H1 (cell line): ENCODE data around the gene TRPT1. TPM values are rescaled to one million over a fixed set of nuclear protein-coding genes. Genes with fewer than 3 reads are reported as not detected.

Experiments
- CTCF ChIA-PET: fragments of 300-600 bp; sonication (Branson Sonifier 250); formaldehyde crosslinking; loops from one replicate; lab custom pipeline; 2021; ENCODE audit not compliant: partially characterized antibody; lab: Charles Lee
- POLR2A ChIA-PET: fragments of 300-600 bp; sonication (Branson Sonifier 250); formaldehyde crosslinking; loops from one replicate; lab custom pipeline; 2021; ENCODE audit warnings: inconsistent platforms; ENCODE audit not compliant: partially characterized antibody; lab: Charles Lee
- DNase-seq, 2 experiments: peaks; one replicate each; pipeline versions ENCODE4 v3.0.0 to v3.0.0-alpha.2; 2010 to 2022; ENCODE audit warnings: low spot score in 2 of 2, low read depth in 1 of 2, mixed read lengths in 1 of 2
- FAIRE-seq: peaks from 2 replicates; lab custom pipeline; 2011; peaks lifted over from hg19 to GRCh38; lab: Jason Lieb, UNC
- H2AFZ ChIP-seq: 2 replicates; pipeline ENCODE4 v1.8.1; 2012; ENCODE audit warnings: low read length, inconsistent platforms
- H2AK5ac ChIP-seq: 2 replicates; pipeline ENCODE4 v1.6.1; 2013; ENCODE audit warnings: low read depth, low read length
- H2BK120ac ChIP-seq: replicated peaks from 2 replicates; pipeline ENCODE3; 2013; ENCODE audit warnings: low read depth, low read length, inconsistent platforms
- H2BK12ac ChIP-seq: 2 replicates; pipeline ENCODE4 v1.6.1; 2013; ENCODE audit warnings: low read depth, low read length
- H2BK15ac ChIP-seq: 2 replicates; pipeline ENCODE4 v1.6.1; 2013; ENCODE audit warnings: low read length
- H2BK20ac ChIP-seq: 2 replicates; pipeline ENCODE4 v1.6.1; 2013; ENCODE audit warnings: low read length
- H2BK5ac ChIP-seq: 2 replicates; pipeline ENCODE4 v1.6.1; 2013; ENCODE audit warnings: low read depth, low read length
- H3K14ac ChIP-seq: 2 replicates; pipeline ENCODE4 v1.6.1; 2013; ENCODE audit warnings: inconsistent platforms; ENCODE audit not compliant: insufficient read length
- H3K18ac ChIP-seq: 2 replicates; pipeline ENCODE4 v1.6.1; 2013; ENCODE audit warnings: low read length; ENCODE audit errors: extremely low read depth
- H3K23ac ChIP-seq: 2 replicates; pipeline ENCODE4 v1.6.1; 2013; ENCODE audit warnings: inconsistent platforms; ENCODE audit not compliant: insufficient read length
- H3K23me2 ChIP-seq: 2 replicates; pipeline ENCODE4 v1.6.1; 2013; ENCODE audit warnings: low read depth, low read length
- H3K27ac ChIP-seq: 2 replicates; pipeline ENCODE4 v1.6.1; 2011; ENCODE audit warnings: low read depth, low read length, inconsistent platforms
- H3K27me3 ChIP-seq, 4 experiments: replicated peaks in 1 of 4; 1 replicate in 1 of 4; 2 replicates in 3 of 4; pipeline versions ENCODE4 v1.6.1 to v1.8.1; 2011 to 2013; ENCODE audit warnings: low read length in 3 of 4, mild to moderate bottlenecking in 3 of 4, inconsistent platforms in 2 of 4, mixed read lengths in 2 of 4, moderate library complexity in 1 of 4; ENCODE audit not compliant: control insufficient read depth in 3 of 4, insufficient read depth in 3 of 4; ENCODE audit errors: extremely low read depth in 1 of 4
- H3K36me3 ChIP-seq, 4 experiments: 2 replicates each; pipeline versions ENCODE4 v1.6.1 to v1.8.1; 2011 to 2013; ENCODE audit warnings: mild to moderate bottlenecking in 4 of 4, low read length in 3 of 4, moderate library complexity in 2 of 4, control low read depth in 1 of 4, inconsistent platforms in 1 of 4; ENCODE audit not compliant: insufficient read depth in 4 of 4, control insufficient read depth in 2 of 4
- H3K4ac ChIP-seq: replicated peaks from 2 replicates; pipeline ENCODE3; 2013; ENCODE audit warnings: low read length, low read depth, mixed read lengths, inconsistent platforms; ENCODE audit not compliant: insufficient read length
- H3K4me1 ChIP-seq, 4 experiments: replicated peaks in 1 of 4; 1 replicate in 1 of 4; 2 replicates in 3 of 4; pipeline versions ENCODE4 v1.6.1 to v1.8.1; 2011 to 2013; ENCODE audit warnings: low read length in 3 of 4, inconsistent platforms in 2 of 4, mixed read lengths in 1 of 4; ENCODE audit not compliant: insufficient read depth in 4 of 4, control insufficient read depth in 3 of 4
- H3K4me2 ChIP-seq, 2 experiments: 2 replicates each; pipeline versions ENCODE4 v1.6.1 to v1.8.1; 2011 to 2013; ENCODE audit warnings: low read depth in 2 of 2, low read length in 2 of 2, control low read depth in 1 of 2, inconsistent platforms in 1 of 2, mild to moderate bottlenecking in 1 of 2; ENCODE audit not compliant: insufficient read depth in 1 of 2
- H3K4me3 ChIP-seq, 4 experiments: fragments of 200-600, 300-600 bp in 1 of 4; sonication (generic), shearing (Covaris generic), sonication (Bioruptor Twin) in 1 of 4; 2 replicates each; pipeline versions ENCODE4 v1.5.1 to v1.8.1; 2011 to 2016; ENCODE audit warnings: low read length in 4 of 4, low read depth in 3 of 4, control low read depth in 2 of 4, inconsistent platforms in 2 of 4, mild to moderate bottlenecking in 2 of 4, mixed read lengths in 1 of 4, moderate library complexity in 1 of 4; ENCODE audit not compliant: insufficient read depth in 2 of 4; ENCODE audit errors: extremely low read depth in 1 of 4
- H3K56ac ChIP-seq: replicated peaks from 2 replicates; pipeline ENCODE3; 2013; ENCODE audit warnings: low read depth, mild to moderate bottlenecking, mixed read lengths, low read length, inconsistent platforms; ENCODE audit not compliant: insufficient read length
- H3K79me1 ChIP-seq: 2 replicates; pipeline ENCODE4 v1.6.1; 2013; ENCODE audit warnings: low read depth, low read length, control low read depth
- H3K79me2 ChIP-seq, 2 experiments: 2 replicates each; pipeline versions ENCODE4 v1.6.1 to v1.8.1; 2012 to 2013; ENCODE audit warnings: low read length in 2 of 2, mild to moderate bottlenecking in 2 of 2, inconsistent platforms in 1 of 2; ENCODE audit not compliant: insufficient read depth in 2 of 2, control insufficient read depth in 1 of 2
- H3K9ac ChIP-seq, 4 experiments: replicated peaks in 1 of 4; 1 replicate in 1 of 4; 2 replicates in 3 of 4; pipeline versions ENCODE4 v1.6.1 to v1.8.1; 2011 to 2013; ENCODE audit warnings: low read depth in 3 of 4, low read length in 3 of 4, control low read depth in 2 of 4, mild to moderate bottlenecking in 2 of 4, moderate library complexity in 2 of 4, inconsistent platforms in 1 of 4; ENCODE audit errors: extremely low read depth in 1 of 4
- H3K9me3 ChIP-seq, 2 experiments: 2 replicates each; pipeline versions ENCODE4 v1.6.1 to v1.8.1; 2012 to 2013; ENCODE audit warnings: mild to moderate bottlenecking in 2 of 2, moderate library complexity in 2 of 2, control low read depth in 1 of 2, inconsistent platforms in 1 of 2, low read depth in 1 of 2, low read length in 1 of 2, mixed read lengths in 1 of 2; ENCODE audit not compliant: insufficient read depth in 2 of 2
- H4K20me1 ChIP-seq, 2 experiments: replicated peaks in 1 of 2; 2 replicates each; pipeline versions ENCODE3 to v1.8.1; 2011 to 2013; ENCODE audit warnings: inconsistent platforms in 2 of 2, low read length in 2 of 2, mild to moderate bottlenecking in 1 of 2; ENCODE audit not compliant: insufficient read depth in 2 of 2, control insufficient read depth in 1 of 2
- H4K5ac ChIP-seq: 2 replicates; pipeline ENCODE4 v1.6.1; 2013; ENCODE audit warnings: low read length, low read depth, mixed read lengths, inconsistent platforms; ENCODE audit not compliant: insufficient read length
- H4K8ac ChIP-seq: 2 replicates; pipeline ENCODE4 v1.8.0; 2013; ENCODE audit warnings: mild to moderate bottlenecking, moderate library complexity, low read length, inconsistent platforms; ENCODE audit not compliant: insufficient read depth; ENCODE audit errors: extremely low read depth
- H4K91ac ChIP-seq: replicated peaks from 2 replicates; pipeline ENCODE3; 2013; ENCODE audit warnings: low read length, mixed read lengths, inconsistent platforms; ENCODE audit not compliant: insufficient read length
- SIRT6 ChIP-seq: IDR thresholded peaks from one replicate; pipeline ENCODE4 v1.7.1; 2012; ENCODE audit warnings: low read length, inconsistent platforms
- TAF1 ChIP-seq: IDR thresholded peaks from 2 replicates; pipeline ENCODE4 v1.6.1; 2011; ENCODE audit warnings: mild to moderate bottlenecking, low read depth, low read length
- TBP ChIP-seq: IDR thresholded peaks from 2 replicates; pipeline ENCODE4 v1.6.1; 2011; ENCODE audit warnings: low read depth, low read length, improper control_type of control experiment
- whole genome bisulfite sequencing, 2 experiments: shearing (Covaris generic) in 1 of 2; methylation state at CpG; one replicate each; pipeline versions ENCODE4 v1.1.6 to v1.1.7; 2013 to 2015; ENCODE audit warnings: low lambda C conversion rate in 2 of 2, mixed read lengths in 2 of 2, inconsistent platforms in 1 of 2, low coverage in 1 of 2, missing lambda C conversion rate in 1 of 2; ENCODE audit not compliant: insufficient replicate concordance in 2 of 2, insufficient coverage in 1 of 2, insufficient read length in 1 of 2; ENCODE audit errors: extremely low coverage in 1 of 2, missing lambda C conversion rate in 1 of 2; 5-methylcytosine and 5-hydroxymethylcytosine counted together
- polyA plus RNA-seq, 7 experiments: library from polyadenylated mRNA; depleted of rRNA in 3 of 7; stranded (reverse) in 5 of 7; unstranded in 2 of 7; fragments of >200 nt in 5 of 7; fragments of 200-250 nt in 2 of 7; gene quantifications; 1 replicate in 5 of 7; 2 replicates in 1 of 7; 4 replicates in 1 of 7; pipeline versions ENCODE4 v1.2.1 to v1.2.3, GENCODE V29; 2011 to 2013; ENCODE audit warnings: missing spikeins in 2 of 7, mixed read lengths in 2 of 7
- total RNA-seq: library from RNA; stranded (reverse); fragmentation: NEBNext Ultra II Directional; extraction: Animal tissue kit (Norgen Biotek cat#: 25700); gene quantifications from 2 replicates; pipeline ENCODE4 v1.2.1, GENCODE V29; 2021

The TRPT1 gene
- total and polyA plus RNA-seq, 2 of the 8 experiments (the other 6 are each of a cell fraction or from before 2014, with no cell fraction given): 34.5 to 74.6 TPM

DNA sequence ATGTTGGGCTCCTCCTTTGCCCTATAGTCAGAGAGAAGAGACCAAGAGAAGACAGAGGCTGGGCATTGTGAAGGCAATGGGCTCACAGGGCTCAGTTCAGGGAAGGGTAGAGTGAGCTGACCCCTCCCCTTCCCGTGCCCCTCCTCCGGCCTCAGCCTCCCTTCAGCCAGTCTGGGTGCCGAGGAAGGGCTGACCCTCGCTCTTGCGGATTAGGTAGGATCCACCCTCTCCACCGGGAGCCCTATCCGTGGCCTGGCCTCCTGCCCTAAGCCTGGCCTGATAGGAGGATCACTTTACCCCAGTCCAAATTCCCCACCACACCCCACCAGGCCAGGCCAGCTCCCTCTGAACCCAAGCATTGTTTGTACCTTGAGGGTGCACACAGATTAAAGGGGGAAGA is 22.6 kb upstream of the TRPT1 start:
- Histone ChIP-seq H2BK15ac (peak overlapping the region; percentile 97; the same call in 1 of the 2 replicates), H2BK20ac (peak overlapping the region; percentile 88; the same call in 1 of the 2 replicates), H3K27me3 (no peaks in the 10 kb centered on the region), H2AK5ac (peak overlapping the region; percentile 18; the same call in 1 of the 2 replicates), H3K4me1 (peaks cover 0 to 47% (median 35%) of the 10 kb centered on the region in 4 experiments; a peak in 6 of 7 replicates), H3K23me2 (peaks cover 20% of the 10 kb centered on the region), H4K91ac (peak overlapping the region; percentile 59), H2BK5ac (peak overlapping the region; percentile 88; the same call in 1 of the 2 replicates), H3K36me3 (peaks cover 0 to 12% (median 4%) of the 10 kb centered on the region in 4 experiments; a peak in 4 of 8 replicates), H3K9me3 (no peaks in the 10 kb centered on the region), H3K4me3 (peak overlapping the region in 2 of 4 experiments; percentile 5 to 83; a peak in 2 of 8 replicates), H4K8ac (no peak overlapping the region), H3K14ac (no peak overlapping the region), H3K18ac (peak overlapping the region; percentile 20; the same call in 1 of the 2 replicates)
- 53% methylated on average over 5 of the region's 7 CpGs; no CpG with 5 or more reads in 1 of the 2 experiments for WGBS, 2 experiments
- no peak for FAIRE-seq
- TF ChIP-seq TBP (peak; percentile 42; the same call in 1 of the 2 replicates), SIRT6 (no peak), TAF1 (0 out of 2 replicates have a peak, but pooled peaks have one; percentile 11)
- TF ChIP-seq, all 59 proteins: peak for 2
- ChIA-PET POLR2A (interaction anchor here (0.7 to 13.1 kb wide), 12 partner anchors 11 to 331 kb away, joined by 3 to 352 read pairs (median 6); partner anchors contain the start of genes BAD, DNAJC4, ESRRA and GPR137), CTCF (interaction anchor here (0.8 to 10.0 kb wide), 8 partner anchors 15 to 1006 kb away, joined by 3 to 102 read pairs (median 6); partner anchors contain the start of genes CATSPERZ, ESRRA, FERMT3 and VEGFB)
- H3K23ac ChIP-seq: no peak overlapping the region
- H4K5ac ChIP-seq: no peak overlapping the region
- H3K56ac ChIP-seq: peak overlapping the region; percentile 1
- H3K27ac ChIP-seq: peak overlapping the region; percentile 69; the same call in 1 of the 2 replicates
- H3K79me2 ChIP-seq: peaks cover 6 to 33% of the 10 kb centered on the region in 2 experiments; a peak in 3 of 4 replicates
- peak in 1 of 2 experiments; percentile 70 for DNase-seq
- H4K20me1 ChIP-seq: peaks cover 6 to 15% of the 10 kb centered on the region in 2 experiments
- no peak overlapping the region for H2BK120ac ChIP-seq
- no peak overlapping the region for H2AFZ ChIP-seq
- peak overlapping the region; percentile 73 to 99; a peak in 3 of 4 replicates for H3K4me2 ChIP-seq
- no peak overlapping the region for H2BK12ac ChIP-seq
- peak overlapping the region; percentile 28 for H3K4ac ChIP-seq
- H3K79me1 ChIP-seq: peaks cover 9% of the 10 kb centered on the region
- H3K9ac ChIP-seq: no peak overlapping the region
